HG03103 (cell line): ENCODE data around the gene ATP6V0A1.
"Not testable (repeated sequence)": the region's sequence is repeated elsewhere in the genome, so short reads cannot be mapped to it uniquely, and the experiment has no call there.

Experiments used
- ATAC-seq: cut with Tn5 transposase; IDR thresholded peaks from one replicate; pipeline ENCODE4 v1.9.1; 2021; ENCODE audit warnings: low read depth; ENCODE audit not compliant: unreplicated experiment

ATP6V0A1 gene

DNA sequence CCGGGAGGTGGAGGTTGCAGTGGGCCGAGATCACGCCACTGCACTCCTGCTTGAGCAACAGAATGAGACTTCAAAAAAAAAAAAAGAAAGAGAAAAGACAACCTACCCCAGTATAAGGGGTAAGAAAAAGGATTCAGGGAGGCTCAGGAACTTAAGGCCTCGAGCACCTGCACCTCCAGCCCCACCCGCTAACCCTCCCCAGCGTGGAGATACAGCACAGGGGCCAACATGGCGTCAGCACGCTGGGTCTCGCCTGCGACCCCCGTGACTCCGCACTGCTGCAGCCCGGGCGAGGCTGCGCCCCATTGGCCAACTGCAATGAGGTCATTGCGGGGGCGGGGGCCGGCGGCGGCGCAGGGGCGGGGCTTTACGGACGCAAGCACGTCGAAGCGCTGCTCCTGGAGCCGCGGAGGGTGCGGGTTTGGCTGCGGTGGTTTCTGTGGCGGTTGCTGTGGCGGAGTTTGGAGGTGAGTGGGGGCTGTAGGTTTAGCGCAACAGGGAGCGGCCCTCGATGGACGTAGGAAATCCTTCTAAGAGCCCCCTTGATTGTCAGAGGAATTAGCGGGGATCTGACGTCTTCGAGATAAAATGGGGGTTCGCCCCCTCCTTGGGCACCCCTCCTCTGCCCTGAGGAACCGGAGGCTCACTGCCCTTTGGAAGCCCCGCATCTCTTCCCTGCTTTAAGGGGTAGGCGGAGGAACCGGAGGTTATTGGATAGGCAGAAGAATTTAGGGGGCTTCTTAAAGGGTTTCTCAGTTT, at the start of gene ATP6V0A1:
ATP6V0A1 (plus strand) TSS at position 382 of the 759 bp plus-strand sequence. CDS start 2,017 bp downstream, outside the sequence.
- no peak for ATAC-seq

DNA sequence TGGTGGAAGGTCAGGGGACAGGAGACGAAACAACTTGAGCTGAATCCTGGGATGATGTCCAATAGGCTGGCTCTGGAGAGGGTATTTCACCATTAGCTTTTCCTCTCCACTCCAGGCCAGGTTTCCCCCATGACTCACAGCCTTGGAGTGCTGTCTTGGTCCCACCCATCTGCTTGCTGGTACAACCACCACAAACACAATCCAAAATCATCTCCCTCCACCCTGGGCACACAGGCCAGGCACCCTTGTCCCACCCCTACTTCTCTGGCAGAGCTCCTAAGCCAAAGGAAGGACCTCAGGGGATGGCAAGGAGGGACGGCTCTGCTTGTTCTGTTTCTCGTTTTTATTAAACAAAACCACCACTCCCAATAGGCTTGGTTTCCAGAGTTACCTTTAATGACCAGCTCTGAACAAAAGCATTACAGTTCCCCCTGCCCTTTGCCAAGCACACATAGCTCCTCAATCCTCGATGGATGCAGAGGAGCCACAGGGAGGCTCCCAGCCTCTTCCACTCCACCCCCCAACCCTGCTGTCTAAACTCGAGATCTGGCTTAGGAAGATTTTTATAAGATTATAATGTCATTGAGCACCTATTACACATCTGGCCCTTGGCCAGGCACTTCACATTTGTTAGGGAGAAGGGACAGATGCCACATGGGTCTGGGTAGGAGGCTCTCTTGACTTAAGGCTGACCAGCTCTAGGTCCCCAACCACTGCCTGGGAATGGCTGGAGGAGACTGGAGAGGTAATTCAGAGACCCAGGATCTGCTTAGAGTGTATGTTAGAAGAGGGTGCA, 49.0 kb upstream of the ATP6V0A1 start:
- no peak for ATAC-seq

GRCh38 chr17:42410319-42410685, 48.4 kb upstream of the ATP6V0A1 start:
- no peak for ATAC-seq

DNA sequence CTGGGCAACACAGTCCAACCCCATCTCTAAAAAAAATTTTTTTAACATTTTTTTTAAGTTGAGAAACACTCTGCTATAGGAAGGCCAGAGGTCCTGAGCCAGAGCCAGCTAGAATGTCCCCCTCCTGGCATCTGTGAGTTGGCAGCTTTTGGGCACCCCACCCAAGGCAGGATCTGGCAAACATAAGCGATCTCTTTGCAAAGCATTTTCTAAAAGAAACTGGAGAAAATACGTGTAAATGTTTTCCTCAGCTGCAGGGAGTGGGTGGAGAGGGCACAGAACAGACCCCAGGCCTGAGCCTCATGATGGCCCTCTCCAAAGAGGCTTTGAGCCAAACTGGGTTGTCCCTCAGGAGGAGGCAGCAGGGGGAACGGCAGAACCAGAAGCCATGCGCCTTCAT, 47.3 kb upstream of the ATP6V0A1 start:
- no peak for ATAC-seq

DNA sequence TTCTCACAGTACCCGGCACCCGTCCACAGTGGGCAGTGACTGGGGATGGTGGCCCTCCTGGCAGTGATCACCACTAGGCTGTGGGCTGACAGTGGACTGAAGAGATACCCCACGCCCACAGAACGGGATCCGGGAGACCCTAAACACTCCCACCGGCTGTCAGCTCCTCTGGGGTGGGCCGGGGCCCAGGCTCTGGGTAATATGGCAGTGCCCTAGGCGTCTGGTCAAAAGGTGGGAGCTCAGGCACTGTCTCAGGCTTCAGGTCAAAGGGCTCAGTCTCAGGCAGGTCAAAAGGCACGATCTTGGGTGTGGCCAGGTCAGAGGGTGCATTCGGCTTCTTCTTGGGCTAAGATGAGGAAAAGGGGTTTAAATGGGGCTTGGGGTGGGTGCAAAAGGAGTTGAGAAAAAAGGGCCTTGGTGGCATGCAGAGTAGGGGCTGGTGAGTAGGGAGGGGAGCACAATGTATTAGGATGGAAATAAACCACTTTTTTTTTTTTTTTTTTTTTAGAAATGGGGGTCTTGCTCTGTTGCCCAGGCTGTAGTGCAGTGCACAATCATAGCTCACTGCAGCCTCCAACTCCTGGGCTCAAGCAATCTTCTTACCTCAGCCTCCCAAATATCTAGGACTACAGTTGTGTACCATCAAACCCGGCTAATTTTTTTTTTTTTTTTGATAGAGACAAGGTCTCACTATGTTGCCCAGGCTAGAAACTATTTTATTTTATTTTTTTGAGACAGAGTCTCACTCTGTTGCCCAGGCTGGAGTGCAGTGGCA, 46.6 kb upstream of the ATP6V0A1 start:
- ATAC-seq: no peak

GRCh38 chr17:42413464-42414040, 45.1 kb upstream of the ATP6V0A1 start:
- no peak for ATAC-seq

DNA sequence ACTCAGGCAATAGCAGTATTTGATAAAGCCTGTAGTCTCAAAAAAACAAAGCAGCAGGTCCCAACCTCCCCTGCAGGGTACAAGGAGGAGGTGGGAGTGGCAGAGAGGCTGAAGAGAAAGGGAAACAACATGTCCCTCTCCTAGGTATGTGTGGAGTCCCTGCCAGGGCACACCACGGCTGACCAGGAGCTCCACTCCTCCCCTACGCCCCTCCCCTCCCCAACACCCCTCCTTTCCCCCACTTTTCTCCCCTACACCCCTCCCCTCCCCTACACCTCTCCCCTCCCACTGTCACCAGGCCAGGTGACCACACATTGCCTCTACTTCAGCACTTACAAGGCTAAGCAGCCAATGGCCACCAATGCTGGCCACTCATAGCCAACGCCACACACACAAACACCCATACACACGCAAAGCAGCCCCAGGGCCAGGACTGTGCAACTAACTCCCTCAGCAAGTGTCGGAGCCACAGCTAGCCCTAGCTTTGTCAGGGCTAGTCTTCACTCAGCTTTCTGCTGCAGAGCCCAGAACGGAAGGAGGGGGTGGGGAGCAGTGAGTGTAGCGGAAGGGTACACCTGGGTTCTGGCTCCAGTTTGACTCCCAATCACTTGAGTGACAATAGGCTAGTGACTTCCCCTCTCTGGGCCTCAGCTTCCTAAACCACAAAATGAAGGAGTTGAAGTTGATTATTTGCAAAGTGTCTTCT, 43.8 kb upstream of the ATP6V0A1 start:
- ATAC-seq: no peak

DNA sequence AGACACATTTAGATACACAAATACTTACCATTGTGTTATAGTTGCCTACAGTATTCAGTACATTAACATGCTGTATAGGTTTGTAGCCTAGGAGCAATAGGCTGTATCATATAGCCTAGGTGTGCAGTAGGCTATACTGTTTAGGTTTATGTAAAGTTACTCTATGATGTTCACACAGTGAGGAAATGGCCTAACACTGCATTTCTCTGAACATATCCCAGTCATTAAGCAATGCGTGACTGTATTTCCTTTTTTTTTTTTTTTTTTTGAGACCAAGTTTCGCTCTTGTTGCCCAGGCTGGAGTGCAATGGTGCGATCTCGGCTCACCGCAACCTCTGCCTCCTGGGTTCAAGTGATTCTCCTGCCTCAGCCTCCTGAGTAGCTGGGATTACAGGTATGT, 40.7 kb upstream of the ATP6V0A1 start:
- not testable (repeated sequence) for ATAC-seq

DNA sequence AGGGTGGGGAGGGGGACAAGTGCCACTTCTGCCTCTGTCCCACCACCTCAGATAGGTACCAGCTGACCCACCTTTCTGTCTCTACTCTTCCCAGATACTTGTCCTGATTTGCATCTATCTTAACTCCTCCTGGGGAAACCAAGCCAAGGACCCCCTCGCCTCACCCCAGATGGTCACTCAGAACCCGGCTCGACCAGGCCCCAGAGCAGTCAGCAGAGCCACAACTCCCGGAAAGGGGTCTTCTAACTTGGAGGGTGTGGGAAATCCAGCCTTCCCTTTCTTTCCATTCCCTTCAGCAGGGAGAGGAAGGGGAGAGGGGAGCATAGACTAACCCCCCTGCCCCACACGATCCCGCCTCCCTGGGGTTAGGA, 37.6 kb upstream of the ATP6V0A1 start:
- no peak for ATAC-seq

GRCh38 chr17:42421507-42422338, 37.0 kb upstream of the ATP6V0A1 start:
- ATAC-seq: no peak

DNA sequence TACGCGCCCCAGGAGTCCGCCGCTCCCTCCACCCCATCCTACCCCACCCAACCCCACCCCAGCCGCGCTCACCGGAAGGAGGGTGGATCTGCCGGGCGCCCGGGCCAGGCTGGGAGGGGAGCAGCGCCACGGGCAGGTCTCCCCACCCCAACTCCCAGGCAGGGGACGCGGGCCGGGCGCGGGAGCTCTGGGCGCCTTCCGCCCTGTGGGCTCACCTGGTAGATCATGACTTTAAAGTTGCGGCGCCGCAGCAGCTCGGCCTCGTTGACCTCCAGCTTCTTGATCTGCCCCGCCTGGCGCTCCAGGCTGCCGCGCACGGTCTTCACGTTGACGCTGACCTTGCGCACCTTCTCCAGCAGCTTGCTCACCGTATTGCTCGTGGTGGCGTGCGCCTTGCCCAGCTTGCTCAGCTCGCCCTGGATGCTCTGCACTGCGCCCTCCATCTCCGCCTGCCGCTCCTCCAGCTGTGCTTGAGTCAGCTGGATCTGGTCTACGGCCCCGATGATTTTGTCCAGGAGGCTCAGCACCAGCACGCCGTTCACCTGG, 36.2 kb upstream of the ATP6V0A1 start:
- no peak for ATAC-seq

GRCh38 chr17:42422958-42423712, 35.5 kb upstream of the ATP6V0A1 start, which contains the start of gene CAVIN1:
Gene CAVIN1 (minus strand): TSS chr17:42423256. CDS start chr17:42423097, 159 bp downstream.
- no peak for ATAC-seq

- ATAC-seq: no peak
Observed at GRCh38 chr17:42423766-42424165, 34.9 kb upstream of the ATP6V0A1 start.

GRCh38 chr17:42424991-42425610, 33.6 kb upstream of the ATP6V0A1 start:
- ATAC-seq: no peak

DNA sequence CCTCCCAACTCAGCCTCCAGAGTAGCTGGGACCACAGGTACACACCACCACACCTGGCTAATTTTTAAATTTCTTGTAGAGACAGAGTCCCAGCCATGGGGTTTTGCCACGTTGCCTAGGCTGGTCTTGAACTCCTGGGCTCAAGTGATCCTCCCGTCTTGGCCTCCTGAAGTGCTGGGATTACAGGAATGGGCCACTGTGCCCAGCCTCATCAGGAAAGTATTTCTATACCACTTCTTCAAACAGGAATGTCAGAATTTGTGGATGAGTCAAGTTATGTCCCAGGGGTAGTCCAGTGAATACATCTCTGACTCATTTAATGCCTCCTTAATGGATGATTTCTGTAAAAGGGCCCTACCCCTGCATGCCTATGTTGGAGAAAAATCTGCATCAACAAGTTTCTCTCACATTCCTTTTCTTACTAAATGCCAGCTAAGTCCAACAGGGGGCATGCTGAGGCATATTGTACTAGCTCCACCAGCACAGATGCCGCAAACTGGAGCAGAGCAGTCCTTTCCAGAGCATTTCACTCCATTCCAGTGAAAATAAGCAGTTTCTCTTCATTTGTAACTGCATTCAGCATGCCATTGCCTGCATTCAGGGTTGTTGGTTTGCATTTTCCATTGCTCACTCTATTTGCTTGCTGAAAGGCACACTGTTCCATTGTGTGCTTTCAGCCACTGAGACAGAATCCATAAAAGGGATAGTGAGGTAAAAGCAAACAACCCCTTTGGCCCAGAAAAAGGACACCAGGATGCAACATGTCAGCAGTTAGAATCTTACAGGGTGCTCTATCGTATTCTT, 30.3 kb upstream of the ATP6V0A1 start:
- ATAC-seq: no peak

- ATAC-seq: no peak
Observed at GRCh38 chr17:42429726-42430447, 28.8 kb upstream of the ATP6V0A1 start.
